ENCODE results near the gene NFX1. TPM values are rescaled to one million over a fixed set of nuclear protein-coding genes. Genes with fewer than 3 reads are reported as not detected.
"Not testable (repeated sequence)": the region's sequence is repeated elsewhere in the genome, so short reads cannot be mapped to it uniquely, and the experiment has no call there.

NFX1 gene
- total RNA-seq, 2 experiments from 2014 or later = 38.8 to 39.8 TPM

DNA sequence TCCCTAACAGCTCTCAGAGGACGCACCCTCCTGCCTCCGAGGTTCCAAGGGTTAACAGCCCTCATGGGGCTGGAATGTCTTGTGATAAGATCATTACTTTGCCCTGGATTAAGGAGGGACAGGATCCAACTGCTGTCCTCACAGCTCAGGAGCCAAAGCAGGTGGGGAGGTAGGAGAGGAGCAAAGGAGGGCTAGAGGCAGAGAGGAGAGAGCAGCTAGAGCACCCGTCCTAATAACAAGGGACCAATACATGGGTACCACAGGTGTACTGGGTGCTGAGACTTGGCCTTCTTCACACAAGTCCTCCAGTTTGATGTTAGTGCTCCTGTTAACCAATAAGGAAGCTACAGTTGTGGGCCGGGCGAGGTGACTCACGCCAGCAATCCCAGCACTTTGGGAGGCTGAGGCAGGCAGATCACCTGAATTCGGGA lies 102.3 kb downstream of the NFX1 start:
- CTCF ChIA-PET = interaction anchor here (1.1 to 2.0 kb wide), 5 partner anchors 11 to 74 kb away, joined by 3 to 7 read pairs (median 5); no protein-coding TSS in a partner anchor
- H3K9me3 Mint-ChIP-seq (ENCODE audit: insufficient read depth); H3K4me1 Mint-ChIP-seq (ENCODE audit: low read depth); H3K36me3 Mint-ChIP-seq (ENCODE audit: low read depth); DNase-seq; H3K27me3 Mint-ChIP-seq (ENCODE audit: low read depth); H3K27ac Mint-ChIP-seq; ATAC-seq; POLR2A ChIA-PET; H3K4me3 Mint-ChIP-seq: not testable (repeated sequence)

- ChIA-PET POLR2A (no interaction called here), CTCF (interaction anchor here (1.1 to 2.0 kb wide), 4 partner anchors 19 to 73 kb away, joined by 3 to 7 read pairs (median 5); no protein-coding TSS in a partner anchor)
- no peaks in the 10 kb centered on the region for H3K9me3 Mint-ChIP-seq (ENCODE audit: insufficient read depth)
- no peak overlapping the region for H3K27ac Mint-ChIP-seq
- H3K4me1 Mint-ChIP-seq (ENCODE audit: low read depth) = peaks cover 4% of the 10 kb centered on the region
- peaks cover 9% of the 10 kb centered on the region for H3K27me3 Mint-ChIP-seq (ENCODE audit: low read depth)
- ATAC-seq (no peak), DNase-seq (no peak)
- no peaks in the 10 kb centered on the region for H3K36me3 Mint-ChIP-seq (ENCODE audit: low read depth)
- no peak overlapping the region for H3K4me3 Mint-ChIP-seq
Observed at GRCh38 chr9:33393581-33393980, 103.3 kb downstream of the NFX1 start.

GRCh38 chr9:33393986-33394385 lies 103.7 kb downstream of the NFX1 start:
- ATAC-seq; H3K36me3 Mint-ChIP-seq (ENCODE audit: low read depth); DNase-seq; H3K27ac Mint-ChIP-seq; H3K9me3 Mint-ChIP-seq (ENCODE audit: insufficient read depth); H3K27me3 Mint-ChIP-seq (ENCODE audit: low read depth); POLR2A ChIA-PET; H3K4me3 Mint-ChIP-seq; H3K4me1 Mint-ChIP-seq (ENCODE audit: low read depth): not testable (repeated sequence)
- CTCF ChIA-PET = interaction anchor here (2.0 kb wide), 1 partner anchor 59 kb away, joined by 7 read pairs; no protein-coding TSS in a partner anchor

DNA sequence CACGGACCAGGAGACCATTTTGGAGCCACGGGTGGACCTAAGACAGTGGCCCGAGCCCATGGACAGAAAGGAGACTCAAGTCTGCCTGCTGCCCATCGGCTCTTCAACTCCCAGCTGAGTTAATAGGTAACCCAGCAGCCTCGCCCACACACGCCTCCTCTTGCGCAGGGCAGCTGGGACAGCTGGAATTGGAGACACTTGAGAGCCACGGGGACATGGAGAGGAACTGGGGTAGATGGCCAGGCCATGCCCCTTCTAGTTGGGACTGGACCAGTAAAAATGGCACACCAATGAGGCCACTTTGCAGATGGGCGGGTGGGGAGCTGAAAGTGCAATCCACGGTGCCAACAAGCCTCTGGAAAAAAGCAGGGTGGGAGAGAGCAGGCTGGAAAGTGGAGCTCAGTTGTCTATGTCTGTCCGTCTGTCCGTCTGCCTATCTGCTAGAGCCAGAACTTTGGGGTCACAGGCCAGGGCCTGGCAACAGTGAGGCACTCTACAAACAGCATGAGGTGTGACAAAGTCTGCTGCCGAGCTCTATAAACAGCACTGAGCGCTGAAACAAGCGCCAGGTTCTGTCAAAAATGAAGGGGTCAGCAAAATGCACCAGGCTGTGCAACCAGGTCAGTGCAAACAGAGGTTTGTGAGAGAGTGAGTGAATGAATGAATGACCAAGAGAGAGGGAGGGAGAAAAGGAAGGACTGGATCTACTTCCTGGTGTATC lies 105.0 kb downstream of the NFX1 start:
- POLR2A ChIA-PET; H3K9me3 Mint-ChIP-seq (ENCODE audit: insufficient read depth); H3K4me3 Mint-ChIP-seq; ATAC-seq; DNase-seq; H3K36me3 Mint-ChIP-seq (ENCODE audit: low read depth); H3K27ac Mint-ChIP-seq; H3K27me3 Mint-ChIP-seq (ENCODE audit: low read depth); H3K4me1 Mint-ChIP-seq (ENCODE audit: low read depth): not testable (repeated sequence)
- CTCF ChIA-PET = interaction anchor here (0.9 kb wide), 1 partner anchor 71 kb away, joined by 3 read pairs; no protein-coding TSS in a partner anchor

GRCh38 chr9:33397801-33398200 lies 107.5 kb downstream of the NFX1 start:
- ATAC-seq; H3K9me3 Mint-ChIP-seq (ENCODE audit: insufficient read depth); H3K36me3 Mint-ChIP-seq (ENCODE audit: low read depth); POLR2A ChIA-PET; H3K27me3 Mint-ChIP-seq (ENCODE audit: low read depth); DNase-seq; H3K4me3 Mint-ChIP-seq; H3K4me1 Mint-ChIP-seq (ENCODE audit: low read depth): not testable (repeated sequence)
- CTCF ChIA-PET = interaction anchor here (0.8 kb wide), 1 partner anchor 30 kb away, joined by 3 read pairs; no protein-coding TSS in a partner anchor
- peak overlapping the region; percentile 44 for H3K27ac Mint-ChIP-seq

DNA sequence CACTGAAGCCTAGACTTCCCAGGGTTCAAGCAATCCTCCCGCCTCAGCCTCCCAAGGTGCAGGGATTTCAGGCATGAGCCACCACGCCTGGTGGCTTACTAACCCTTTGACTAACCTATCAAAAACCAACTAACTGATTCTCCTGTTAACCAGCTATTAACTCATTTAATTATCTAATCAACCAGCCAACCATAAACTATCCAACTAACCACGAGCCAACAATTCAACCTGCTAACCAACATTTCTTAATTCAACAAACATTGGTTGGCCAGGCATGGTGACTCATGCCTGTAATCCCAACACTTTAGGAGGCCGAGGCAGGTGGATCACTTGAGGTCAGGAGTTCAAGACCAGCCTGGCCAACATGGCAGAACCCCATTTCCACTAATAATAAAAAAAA lies 108.7 kb downstream of the NFX1 start:
- POLR2A ChIA-PET; DNase-seq; ATAC-seq; H3K27me3 Mint-ChIP-seq (ENCODE audit: low read depth); H3K4me1 Mint-ChIP-seq (ENCODE audit: low read depth); H3K4me3 Mint-ChIP-seq; H3K36me3 Mint-ChIP-seq (ENCODE audit: low read depth); H3K27ac Mint-ChIP-seq; H3K9me3 Mint-ChIP-seq (ENCODE audit: insufficient read depth): not testable (repeated sequence)
- CTCF ChIA-PET = interaction anchor here (0.8 to 1.1 kb wide), 2 partner anchors 16 to 67 kb away, joined by 3 to 4 read pairs; no protein-coding TSS in a partner anchor

- DNase-seq; H3K27ac Mint-ChIP-seq; ATAC-seq; POLR2A ChIA-PET; H3K9me3 Mint-ChIP-seq (ENCODE audit: insufficient read depth); H3K4me3 Mint-ChIP-seq; H3K27me3 Mint-ChIP-seq (ENCODE audit: low read depth); H3K36me3 Mint-ChIP-seq (ENCODE audit: low read depth); H3K4me1 Mint-ChIP-seq (ENCODE audit: low read depth): not testable (repeated sequence)
- CTCF ChIA-PET = interaction anchor here (4.5 kb wide), 1 partner anchor 64 kb away, joined by 70 read pairs; no protein-coding TSS in a partner anchor
Observed at GRCh38 chr9:33401809-33402208, 111.5 kb downstream of the NFX1 start.

DNA sequence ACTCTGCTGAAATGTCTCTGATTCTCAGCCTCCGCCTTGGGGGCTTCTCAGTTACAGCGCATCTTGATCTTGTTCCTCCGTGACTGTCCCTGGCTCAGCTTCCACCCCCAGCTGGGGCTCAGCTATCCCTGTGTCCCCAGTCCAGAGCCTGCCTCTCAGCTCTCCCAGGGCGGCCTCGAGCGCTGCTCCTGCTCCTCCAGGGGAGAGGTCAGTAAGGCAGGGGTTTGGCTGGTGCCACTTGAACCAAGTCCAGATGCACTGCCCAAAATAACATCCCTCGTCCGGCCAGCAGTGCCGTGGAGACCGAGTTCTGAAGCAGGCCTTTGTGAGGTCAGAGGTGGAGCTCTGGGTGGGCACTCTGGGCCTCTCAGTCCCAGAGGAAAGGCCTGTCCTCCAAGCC lies 112.1 kb downstream of the NFX1 start, which contains the start of gene AQP7:
Gene AQP7, minus strand, starts transcription at position 198 of the 400 bp plus-strand sequence. CDS start 1,306 bp downstream, outside the sequence.
- H3K9me3 Mint-ChIP-seq (ENCODE audit: insufficient read depth); H3K27me3 Mint-ChIP-seq (ENCODE audit: low read depth); H3K4me1 Mint-ChIP-seq (ENCODE audit: low read depth); DNase-seq; POLR2A ChIA-PET; H3K36me3 Mint-ChIP-seq (ENCODE audit: low read depth); H3K4me3 Mint-ChIP-seq; ATAC-seq: not testable (repeated sequence)
- H3K27ac Mint-ChIP-seq = peak within 1 kb of the TSS; percentile 34
- CTCF ChIA-PET = interaction anchor here (1.1 to 4.5 kb wide), 6 partner anchors 10 to 63 kb away, joined by 3 to 70 read pairs (median 10); no protein-coding TSS in a partner anchor

GRCh38 chr9:33403941-33404787 lies 113.8 kb downstream of the NFX1 start:
- Mint-ChIP-seq H3K9me3 (ENCODE audit: insufficient read depth) (no peaks in the 10 kb centered on the region), H3K27ac (no peak overlapping the region), H3K27me3 (ENCODE audit: low read depth) (peaks cover 5% of the 10 kb centered on the region), H3K4me3 (no peak overlapping the region), H3K36me3 (ENCODE audit: low read depth) (no peaks in the 10 kb centered on the region), H3K4me1 (ENCODE audit: low read depth) (peaks cover 7% of the 10 kb centered on the region)
- ATAC-seq (no peak), DNase-seq (no peak)
- ChIA-PET POLR2A (interaction anchor here (0.9 to 1.8 kb wide), 2 partner anchors 10 to 12 kb away, joined by 4 to 6 read pairs; no protein-coding TSS in a partner anchor), CTCF (interaction anchor here (0.6 to 4.5 kb wide), 15 partner anchors 11 to 113 kb away, joined by 3 to 70 read pairs (median 5); partner anchors contain the start of genes AQP3 and NOL6)

DNA sequence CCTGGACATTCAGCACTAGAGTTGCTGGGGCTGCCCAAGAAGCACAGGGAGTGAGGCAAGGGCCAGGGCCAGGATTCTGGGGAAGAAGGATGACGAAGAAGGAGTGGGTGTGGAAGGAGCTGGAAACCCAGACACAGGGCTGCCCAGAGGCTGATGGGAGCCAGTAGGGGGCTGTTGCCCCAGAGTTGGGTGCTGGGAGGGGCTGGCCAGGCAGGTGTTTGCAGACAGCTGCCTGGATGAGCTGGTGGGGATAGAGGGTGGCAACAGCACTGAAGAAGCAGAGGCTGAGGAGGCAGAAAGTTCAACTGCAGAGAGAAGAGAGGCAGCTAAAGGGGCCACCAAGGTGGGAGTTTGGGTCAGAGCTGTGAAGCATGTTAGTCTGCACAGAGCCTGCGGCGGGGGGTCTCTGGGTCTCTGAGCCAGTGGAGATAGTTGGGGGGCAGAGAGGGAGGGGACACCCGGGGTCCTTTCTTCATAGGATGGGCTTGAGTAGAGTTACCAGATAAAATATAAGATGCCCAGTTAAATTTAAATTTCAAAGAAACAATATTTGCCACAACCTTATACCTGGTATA lies 114.6 kb downstream of the NFX1 start:
- ChIA-PET CTCF (interaction anchor here (0.7 to 4.5 kb wide), 8 partner anchors 10 to 112 kb away, joined by 3 to 70 read pairs (median 10); partner anchors contain the start of gene AQP3), POLR2A (interaction anchor here (1.3 to 1.8 kb wide), 2 partner anchors 11 kb away, joined by 6 read pairs; no protein-coding TSS in a partner anchor)
- H3K27ac Mint-ChIP-seq = no peak overlapping the region
- H3K9me3 Mint-ChIP-seq (ENCODE audit: insufficient read depth) = no peaks in the 10 kb centered on the region
- no peaks in the 10 kb centered on the region for H3K36me3 Mint-ChIP-seq (ENCODE audit: low read depth)
- DNase-seq (no peak), ATAC-seq (no peak)
- H3K27me3 Mint-ChIP-seq (ENCODE audit: low read depth) = peaks cover 5% of the 10 kb centered on the region
- peaks cover 7% of the 10 kb centered on the region for H3K4me1 Mint-ChIP-seq (ENCODE audit: low read depth)
- no peak overlapping the region for H3K4me3 Mint-ChIP-seq

- Mint-ChIP-seq H3K27ac (no peak overlapping the region), H3K36me3 (ENCODE audit: low read depth) (no peaks in the 10 kb centered on the region), H3K27me3 (ENCODE audit: low read depth) (peaks cover 8% of the 10 kb centered on the region), H3K4me1 (ENCODE audit: low read depth) (peaks cover 7% of the 10 kb centered on the region), H3K4me3 (no peak overlapping the region), H3K9me3 (ENCODE audit: insufficient read depth) (no peaks in the 10 kb centered on the region)
- DNase-seq (no peak), ATAC-seq (no peak)
- ChIA-PET POLR2A (no interaction called here), CTCF (interaction anchor here (1.0 to 2.1 kb wide), 4 partner anchors 9 to 56 kb away, joined by 3 to 11 read pairs (median 5); partner anchors contain the start of gene AQP3)
Observed at GRCh38 chr9:33407061-33407460, 116.7 kb downstream of the NFX1 start.
